ENCODE results near the gene EIF4EBP2.

EIF4EBP2 gene

DNA sequence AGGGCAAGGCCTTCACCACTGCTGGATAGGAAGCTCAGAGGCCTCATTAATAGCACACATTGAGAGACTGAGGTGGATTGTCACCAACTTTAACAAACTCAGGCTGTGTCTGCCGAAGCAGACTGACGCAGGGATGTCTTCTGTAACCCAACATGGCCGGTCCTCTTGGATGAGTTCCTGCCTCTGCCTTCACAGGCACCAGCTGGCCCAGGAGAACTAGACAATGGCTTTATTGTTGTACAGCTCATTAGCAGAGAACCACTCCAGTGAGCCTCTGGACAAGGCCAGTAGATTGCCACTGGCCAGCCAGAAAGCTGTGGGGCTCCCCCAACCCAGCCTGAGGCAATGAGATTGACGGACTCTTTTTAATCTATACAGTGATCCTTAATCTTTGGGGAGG is 28.2 kb downstream of the EIF4EBP2 start:
- DNase-seq = peak in 53 of 56 donors; percentile 10 to 92 (median 62)

DNA sequence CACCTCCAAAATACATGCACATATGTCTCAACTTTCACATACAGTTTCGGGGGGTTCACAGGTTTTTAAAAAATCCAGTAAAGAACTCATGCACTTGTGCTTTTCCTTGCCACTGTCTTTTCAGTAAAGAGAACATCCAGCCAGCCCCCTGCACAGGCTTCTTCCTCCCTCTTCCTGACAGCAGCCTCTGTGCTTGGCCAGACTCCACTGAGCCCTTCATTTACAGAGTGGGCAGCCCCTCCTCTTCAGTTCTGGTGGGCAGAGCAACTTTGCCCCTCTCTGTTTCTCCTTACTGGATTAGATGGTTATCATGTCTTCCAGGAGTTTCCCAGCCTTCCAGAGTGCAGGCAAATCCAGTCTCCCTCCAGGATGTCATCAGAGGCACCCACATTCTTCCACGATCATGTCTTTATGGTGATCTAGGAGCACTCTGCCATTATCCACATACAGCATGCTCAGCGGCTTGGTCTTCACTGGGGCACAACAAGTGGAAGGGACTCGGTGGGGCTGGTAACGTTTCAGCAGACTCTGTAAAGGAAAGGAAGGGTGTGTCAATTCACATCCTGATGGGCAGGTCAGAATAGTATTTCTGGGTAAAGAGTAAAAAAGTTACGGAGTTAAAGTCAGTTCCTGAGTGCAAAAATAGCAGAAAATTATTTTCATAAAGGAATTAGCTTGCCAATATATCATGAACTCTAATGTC is 28.8 kb downstream of the EIF4EBP2 start:
- no peak for DNase-seq

DNA sequence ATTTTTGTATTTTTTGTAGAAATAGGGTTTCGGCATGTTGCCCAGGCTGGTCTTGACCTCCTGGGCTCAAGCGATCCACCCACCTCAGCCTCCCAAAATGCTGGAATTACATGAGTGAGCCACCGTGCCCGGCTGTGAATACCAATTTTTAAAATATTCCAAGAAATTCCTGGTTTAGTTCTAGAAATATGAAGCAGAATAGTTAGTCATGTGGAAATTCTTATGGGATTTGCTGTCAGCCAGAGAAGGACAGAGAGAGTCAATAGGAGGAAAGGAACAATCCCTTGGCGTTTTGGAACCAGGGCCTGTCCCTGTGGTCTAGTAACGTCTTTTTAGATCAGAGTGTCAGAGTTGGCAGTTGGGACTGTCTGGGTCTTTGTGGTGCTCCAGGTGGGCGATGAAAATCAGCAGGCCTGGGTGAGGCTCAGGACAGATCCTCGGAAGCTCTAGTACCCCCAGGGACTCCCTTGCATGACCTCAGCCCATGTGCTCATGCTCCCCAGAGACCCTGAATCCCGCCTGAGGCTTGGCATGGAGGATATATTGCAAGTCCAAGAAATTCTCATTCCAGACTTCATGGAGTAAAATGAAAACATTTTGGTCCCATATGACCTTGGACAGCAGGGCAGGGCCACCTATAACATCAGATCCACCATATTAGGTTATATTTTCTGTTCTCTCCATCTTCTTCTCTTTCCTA is 29.8 kb downstream of the EIF4EBP2 start:
- DNase-seq = no peak

DNA sequence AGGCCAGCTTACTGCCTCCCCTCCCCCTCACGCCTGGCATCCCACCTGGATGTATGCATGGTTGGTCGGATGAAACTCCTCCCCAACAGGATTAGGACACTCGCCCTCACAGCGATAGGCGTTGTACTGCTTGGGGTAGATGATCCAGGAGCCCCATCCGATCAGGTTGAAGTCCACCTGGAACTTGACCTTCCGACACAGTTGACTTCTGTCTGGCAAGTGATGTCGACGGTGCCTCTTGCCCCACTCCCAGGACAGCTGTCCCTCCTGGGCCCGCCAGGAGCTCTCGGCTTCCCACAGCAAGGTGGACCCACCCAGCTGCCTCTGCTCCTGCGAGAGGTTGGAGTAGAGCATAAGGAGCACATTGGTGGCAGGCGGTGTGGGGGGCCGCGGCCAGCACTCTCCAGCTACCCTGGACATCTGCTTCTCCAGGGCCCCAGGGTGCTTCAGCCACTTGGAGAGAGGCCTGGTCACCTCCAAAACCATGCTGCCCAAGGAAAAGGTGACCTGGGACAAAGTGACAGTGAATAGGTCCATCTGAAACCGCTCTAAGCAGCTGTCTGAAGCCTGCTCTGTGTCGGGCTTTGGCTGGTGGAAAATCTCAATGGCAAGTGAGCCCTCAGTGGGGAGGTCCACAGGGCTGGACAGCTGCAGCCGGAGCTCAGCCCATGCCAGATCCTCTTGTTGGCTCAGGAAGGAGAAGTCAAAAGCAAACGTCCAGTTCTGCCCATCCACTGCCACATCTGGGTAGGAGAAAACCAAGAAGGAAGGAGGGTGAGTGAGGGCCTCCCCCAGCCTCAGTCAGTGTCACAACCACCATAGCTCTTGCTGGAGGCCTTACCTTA is 31.5 kb downstream of the EIF4EBP2 start:
- DNase-seq = no peak

DNA sequence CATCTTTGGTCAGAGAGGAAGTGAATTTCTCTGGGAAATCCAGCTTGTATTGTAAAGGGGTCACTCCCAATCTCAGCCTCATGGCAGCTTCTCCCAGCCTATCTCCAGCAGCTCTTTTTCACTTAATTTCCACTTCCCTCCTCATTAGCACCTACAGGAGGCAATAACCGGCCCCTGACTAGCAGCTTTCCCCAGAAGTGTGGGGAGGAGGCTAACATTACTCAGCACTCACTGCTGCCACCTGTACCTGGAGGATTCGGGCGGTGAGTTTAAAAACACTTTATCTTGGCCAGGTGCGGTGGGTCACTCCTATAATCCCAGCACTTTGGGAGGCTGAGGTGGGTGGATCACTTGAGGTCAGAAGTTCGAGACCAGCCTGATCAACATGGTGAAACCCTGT is 33.8 kb downstream of the EIF4EBP2 start:
- no peak for DNase-seq

DNA sequence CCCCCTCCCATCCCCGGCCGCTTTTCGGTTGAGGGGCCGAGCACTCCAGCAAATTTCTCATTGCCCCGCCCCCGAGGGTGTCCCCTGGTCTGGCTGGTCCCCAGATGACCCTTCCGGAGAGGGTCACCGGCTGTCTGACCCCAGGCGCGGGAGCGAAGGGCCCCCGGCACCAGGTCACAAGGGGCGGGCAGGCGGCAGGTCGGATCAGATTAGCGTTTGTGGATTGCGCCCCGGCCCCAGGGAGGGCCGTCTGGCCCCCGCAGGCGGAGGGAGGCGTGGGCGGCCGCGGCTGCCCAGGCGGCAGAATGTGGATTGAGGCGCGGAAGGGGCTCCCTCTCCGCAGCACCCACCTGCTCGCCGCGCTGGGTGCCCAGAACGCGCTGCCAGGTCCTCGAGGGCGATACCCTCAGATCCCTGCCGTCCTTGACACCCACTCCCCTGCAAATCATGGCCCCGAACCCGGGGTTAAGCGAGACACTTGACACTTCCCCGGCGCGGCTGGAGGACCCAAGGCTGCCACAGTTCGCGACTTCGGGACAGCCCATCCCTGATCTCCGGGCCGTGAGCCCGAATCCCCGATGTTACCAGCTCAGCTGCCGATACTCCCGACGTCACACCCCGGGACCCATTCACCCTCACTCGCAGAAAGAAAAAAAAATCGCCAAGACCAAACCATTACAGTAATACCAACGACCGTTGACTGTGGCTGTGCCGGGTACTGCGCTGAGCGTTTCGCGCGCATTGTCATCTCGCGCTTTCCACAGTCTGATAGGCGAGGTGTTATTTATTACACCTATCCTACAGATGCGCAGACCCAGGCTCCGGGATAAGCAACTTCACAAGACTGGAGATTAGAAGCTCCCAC is 36.6 kb downstream of the EIF4EBP2 start:
- peak in 2 of 56 donors; percentile 9 to 27 for DNase-seq

DNA sequence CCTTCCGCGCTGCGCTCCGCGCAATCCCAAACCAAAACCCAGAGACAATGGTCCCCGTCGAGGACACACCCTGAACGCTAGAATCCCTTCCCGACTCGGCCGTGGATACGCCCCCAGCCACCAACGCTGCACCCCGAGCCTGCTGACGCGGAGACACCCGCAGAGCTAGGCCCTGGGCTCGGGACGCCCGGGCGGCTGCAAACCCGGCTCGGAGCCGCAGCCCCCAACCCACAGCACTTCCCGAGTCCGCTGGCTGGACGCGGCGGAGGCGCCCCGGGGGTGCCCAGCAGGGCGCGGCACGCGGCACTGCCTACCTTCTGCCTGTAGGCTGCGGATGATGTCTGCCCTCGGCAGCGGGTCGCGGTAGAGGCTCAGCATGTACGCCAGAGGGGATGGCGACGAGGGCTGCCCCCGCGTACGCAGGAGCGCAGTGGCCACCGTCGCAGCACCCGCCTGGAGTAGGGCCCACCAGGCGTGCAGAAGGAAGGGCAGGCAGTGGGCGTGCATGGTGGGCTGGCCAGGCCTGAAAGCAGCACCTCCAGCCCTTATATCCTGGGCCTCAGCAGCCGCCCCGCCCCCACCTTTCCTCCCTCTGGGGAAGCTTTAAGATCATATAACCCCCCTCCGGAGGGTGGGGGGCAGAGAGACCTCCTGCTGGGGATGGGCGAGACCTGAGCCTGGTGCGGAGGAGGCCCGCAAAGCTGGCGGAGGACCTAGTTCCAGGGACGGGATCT is 37.4 kb downstream of the EIF4EBP2 start, which contains the start of gene NODAL:
TSS of gene NODAL (minus strand) at position 521 of the 734 bp plus-strand sequence. CDS start at position 507, 14 bp downstream.
- DNase-seq = no peak

DNA sequence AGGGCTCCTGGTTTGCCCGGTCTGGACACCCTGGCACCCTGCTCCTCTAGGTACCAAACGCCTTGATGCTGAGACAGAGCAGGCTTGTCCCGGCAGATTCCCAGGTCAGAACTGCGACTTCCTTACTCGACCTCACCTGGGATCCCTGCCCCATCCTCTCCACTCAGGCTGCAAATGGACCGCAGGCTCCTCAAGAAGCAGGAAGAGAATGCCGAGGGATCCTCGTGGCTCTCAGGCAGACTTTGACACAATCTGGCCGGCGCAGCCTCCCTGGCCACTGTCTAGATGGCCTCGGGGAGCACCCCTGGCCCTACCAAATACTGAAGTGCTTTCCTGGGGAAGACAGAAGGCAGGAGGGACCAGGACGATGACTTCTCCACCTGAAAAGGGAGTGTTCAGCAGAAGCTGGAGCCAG is 38.0 kb downstream of the EIF4EBP2 start:
- no peak for DNase-seq

DNA sequence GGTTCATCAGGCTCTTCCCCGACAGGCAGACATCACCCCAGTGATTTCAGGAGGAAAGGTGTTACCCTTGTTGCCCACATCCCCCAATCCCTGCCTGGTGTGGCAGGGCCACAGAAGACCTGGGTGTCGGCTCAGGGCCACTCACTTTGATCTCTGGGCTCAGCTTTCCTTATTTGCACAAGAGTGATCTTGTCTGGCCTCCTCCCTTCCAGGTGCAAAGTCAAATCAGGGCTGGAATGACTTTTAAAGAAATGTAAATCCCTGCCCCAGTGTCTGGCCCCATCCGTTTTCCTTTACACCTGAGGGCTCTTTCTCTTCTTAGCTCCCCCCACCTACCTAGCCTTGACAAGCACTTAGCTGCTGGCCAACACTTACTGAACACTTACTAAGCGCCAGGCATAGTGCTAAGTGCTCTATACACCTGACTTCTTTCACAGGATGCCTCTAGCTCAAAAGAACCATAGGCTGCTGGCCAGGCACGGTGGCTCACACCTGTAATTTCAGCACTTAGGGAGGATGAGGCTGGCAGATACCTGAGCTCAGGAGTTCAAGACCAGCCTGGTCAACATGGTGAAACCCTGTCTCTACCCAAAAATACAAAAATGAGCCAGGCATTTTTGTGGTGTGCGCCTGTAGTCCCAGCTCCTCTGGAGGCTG is 38.5 kb downstream of the EIF4EBP2 start:
- DNase-seq = no peak

DNA sequence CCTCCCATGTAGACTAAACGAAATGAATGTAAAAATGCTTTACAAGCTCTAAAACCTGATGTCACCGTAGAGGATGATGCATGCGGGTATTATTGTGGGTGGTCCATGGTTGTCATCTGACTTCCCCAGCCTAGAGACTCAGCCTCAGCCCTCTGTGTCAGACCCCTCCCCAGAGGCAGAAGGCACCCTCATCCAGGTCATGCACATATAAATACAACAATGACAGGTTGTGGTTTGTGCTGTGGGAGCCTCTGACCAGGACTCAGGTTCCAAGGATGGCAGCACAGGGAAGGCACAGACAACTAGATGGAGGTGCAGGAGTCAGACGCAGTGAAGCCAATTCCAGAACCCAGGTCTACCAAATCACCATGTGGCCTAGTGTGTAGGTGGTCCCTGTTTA is 40.8 kb downstream of the EIF4EBP2 start:
- DNase-seq = no peak

DNA sequence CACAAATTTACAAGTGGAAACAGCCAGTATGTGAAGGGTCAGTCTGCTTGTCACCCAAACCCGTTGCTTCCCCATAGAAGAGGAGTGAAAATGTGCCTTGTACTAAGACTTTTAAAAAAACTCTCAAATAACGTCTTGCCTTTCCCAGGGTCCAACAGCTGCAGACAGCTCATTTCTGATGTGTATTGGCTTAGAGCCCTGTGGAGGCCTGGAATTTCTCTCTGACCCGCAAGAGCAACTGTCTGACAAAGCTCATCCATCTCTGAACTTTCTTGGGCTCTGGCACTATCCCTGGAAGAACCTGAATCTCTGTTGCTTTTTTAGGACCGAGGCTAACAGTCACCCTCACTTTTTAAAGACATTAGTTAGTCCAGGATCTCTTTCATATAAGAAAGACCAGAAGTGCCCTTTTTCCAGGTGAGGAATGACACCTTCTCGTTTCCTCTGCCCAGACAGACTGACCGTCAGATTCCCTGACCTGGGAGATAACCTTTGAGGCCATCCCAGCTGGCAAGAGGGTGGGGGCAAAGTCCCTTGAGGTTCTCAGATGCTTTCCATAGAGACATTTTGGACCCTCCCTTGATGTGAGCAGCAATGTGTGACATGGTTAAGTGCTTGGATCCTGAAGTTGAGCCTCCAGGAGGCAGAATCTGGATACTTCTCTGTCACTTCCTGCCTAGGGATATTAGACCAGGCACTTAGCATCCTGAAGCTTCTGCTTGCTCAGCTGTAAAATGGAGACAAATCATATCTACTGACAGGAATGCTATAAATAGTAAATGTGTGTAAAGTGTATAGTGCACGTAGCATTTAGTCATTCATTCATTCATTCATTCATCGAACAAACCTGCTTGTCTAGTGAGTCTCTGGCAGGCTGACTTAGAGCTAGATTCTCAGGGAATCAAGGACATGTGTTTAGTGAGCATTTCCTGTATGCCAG is 42.0 kb downstream of the EIF4EBP2 start:
- DNase-seq = no peak

DNA sequence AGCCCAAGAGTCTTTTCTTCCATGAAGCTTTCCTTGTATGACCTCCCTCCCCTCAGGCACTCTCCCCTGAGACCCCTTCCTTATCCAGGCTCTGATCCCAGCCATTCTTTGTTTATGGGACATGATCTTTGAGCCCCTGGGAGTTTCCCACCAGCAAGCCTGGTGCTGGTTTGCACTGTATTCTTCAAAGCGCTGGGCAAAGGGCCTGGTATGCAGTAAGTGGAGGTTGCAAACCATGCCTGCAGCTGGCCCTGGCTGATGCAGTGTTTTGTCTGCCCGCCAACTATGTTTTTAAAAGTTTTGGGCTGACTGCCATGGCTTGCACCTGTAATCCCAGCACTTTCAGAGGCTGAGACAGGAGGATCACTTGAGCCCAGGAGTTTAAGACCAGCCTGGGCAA is 44.3 kb downstream of the EIF4EBP2 start:
- no peak for DNase-seq

DNA sequence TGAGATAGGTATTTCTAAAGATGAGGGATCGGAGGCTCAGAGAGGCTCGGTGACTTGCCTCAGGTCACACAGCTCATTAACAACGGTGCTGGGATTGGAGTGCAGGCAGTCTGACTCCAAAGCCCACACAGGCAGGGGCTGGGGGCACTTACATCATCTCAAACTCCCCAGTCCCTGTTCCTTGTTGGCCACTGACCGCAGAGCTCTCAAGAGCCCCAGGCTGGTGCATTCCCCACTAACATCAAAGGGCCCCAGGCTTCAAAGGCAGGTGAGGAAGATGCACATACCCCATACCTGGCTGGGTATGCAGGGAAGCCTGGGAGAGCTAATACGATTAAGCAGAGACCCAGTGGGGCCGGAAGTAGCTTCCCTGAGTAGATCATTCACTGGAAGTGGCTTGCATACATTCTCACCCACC is 51.3 kb downstream of the EIF4EBP2 start:
- no peak for DNase-seq

DNA sequence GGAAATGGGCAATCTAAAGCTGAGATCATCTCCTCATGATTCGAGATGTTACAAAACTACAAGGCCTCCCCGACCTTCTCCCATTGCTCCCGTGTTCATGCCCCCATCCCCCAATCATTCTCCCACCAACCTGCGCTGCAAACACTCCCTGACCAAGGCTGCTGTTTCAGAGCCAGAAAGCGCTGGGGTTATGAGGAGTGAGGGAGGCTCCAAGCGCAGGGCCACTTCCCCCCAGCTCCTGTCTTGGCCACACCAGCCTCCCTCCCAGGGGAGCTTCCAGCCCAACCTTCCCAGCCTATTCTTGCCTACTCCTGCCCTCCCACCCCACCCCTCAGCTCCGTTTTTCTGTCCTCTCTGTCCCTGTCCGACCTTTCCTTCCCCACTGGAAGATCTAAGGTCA is 52.2 kb downstream of the EIF4EBP2 start:
- no peak for DNase-seq

DNA sequence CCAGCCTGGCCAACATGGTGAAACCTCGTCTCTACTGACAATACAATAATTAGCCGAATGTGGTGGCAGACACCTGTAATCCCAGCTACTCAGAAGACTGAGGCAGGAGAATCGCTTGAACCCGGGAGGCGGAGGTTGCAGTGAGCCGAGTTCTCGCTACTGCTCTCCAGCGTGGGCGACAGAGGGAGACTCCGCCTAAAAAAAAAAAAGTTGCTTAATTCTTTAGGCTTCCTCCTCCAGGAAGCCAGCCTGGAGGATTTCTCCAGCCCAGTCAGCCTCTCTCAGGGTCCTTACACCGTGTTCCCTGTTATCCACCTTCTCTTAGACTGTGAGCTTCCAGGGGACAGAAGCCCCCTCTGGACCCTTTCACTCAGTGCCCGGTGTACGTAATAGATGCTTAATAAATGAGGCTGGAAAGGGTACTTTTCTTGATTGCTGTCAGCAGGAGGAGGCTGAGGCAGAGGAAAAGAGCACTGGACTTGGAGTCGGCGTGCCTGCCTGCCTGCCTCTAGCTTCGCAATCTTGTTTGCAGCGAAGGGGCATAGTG is 53.9 kb downstream of the EIF4EBP2 start:
- no peak for DNase-seq

DNA sequence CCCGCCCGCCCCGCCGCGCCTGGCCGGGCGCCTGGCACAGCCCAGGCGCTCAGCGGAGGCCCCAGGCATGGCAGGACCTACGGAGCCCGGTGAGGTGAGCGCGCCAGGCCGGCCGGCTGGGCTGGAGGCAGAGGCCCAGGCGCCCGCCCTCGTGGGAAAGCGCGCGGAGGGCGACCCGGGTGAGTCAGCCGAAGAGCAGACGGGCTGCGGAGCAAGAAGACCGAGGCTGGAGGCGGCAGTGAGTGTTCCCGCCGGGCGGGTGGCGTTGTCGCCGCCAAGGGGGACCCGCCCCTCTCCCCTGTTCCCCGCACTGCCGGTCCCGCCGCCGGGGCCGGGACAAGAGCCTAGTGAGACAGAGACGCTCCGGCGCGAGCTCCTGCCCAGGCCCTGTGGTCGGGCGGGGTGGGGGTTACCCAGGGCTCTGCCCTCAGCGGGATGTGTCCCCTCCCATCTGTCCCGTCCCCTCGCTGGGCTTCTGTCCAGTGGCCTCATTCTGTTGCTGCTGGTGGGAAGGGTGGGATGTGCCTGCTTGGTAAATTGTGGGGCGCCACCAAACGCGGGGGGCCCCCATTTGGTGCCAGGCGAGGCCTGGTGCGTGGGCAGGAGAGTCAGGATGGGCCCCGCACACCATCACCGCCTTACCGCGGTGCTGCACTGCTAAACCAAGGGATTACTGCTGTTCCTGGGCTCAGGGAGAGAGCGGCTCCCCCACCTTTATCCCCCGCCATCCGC is 54.5 kb downstream of the EIF4EBP2 start:
- DNase-seq = peak in 31 of 56 donors; percentile 17 to 82 (median 33)

DNA sequence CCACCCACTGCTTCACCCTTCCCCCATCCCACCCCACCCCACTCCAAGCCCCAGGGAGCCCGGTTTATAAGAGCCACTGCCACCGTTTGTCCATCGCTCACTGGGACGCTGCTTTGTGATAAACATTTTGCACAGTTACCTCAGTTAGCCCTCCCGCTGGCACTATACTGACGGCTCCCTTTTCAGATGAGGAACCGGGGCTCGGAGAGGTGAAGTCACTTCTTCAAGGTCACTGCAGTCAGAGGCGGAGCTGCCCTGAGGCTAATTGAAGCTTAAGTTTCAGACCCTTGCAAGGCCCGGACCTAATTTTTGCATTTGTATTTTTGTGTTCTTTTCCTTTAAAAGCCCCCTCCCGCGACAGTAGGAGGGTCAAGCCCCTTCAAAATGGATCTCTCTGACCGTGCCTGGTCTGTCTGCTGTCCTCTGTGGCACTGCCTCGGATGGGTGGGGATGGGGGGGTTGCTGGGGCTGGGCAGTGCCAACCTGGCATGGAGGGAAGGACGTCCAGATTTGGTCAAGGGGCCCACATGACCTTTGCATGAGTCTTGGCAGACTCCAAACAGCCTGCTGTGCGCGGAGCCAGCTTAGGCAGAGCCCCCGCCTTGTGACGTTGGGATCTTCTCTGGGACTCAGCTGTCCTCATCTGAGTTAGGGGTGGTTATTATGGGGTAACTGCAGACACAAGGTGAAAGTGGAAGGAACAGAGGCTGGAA is 55.3 kb downstream of the EIF4EBP2 start:
- no peak for DNase-seq
